Esophagus (tissue), 2 donors: ENCODE measurements around the gene UBB. TPM values are rescaled to one million over a fixed set of nuclear protein-coding genes. Genes with fewer than 3 reads are reported as not detected.

Source experiments
- H3K27ac ChIP-seq, 2 donors: one replicate each; pipeline ENCODE4 v1.5.1; 2013; ENCODE audit warnings: low read depth in 2 of 2, mild to moderate bottlenecking in 2 of 2, inconsistent platforms in 1 of 2, low read length in 1 of 2, moderate library complexity in 1 of 2
- H3K27me3 ChIP-seq, 2 donors: one replicate each; pipeline ENCODE4 v1.6.1; 2013; ENCODE audit warnings: low read length in 2 of 2, control low read depth in 1 of 2, mild to moderate bottlenecking in 1 of 2; ENCODE audit not compliant: insufficient read depth in 2 of 2, control insufficient read depth in 1 of 2
- H3K36me3 ChIP-seq, 2 donors: one replicate each; pipeline ENCODE4 v1.6.1; 2013; ENCODE audit warnings: low read length in 1 of 2; ENCODE audit not compliant: control insufficient read depth in 2 of 2, insufficient read depth in 2 of 2
- H3K4me1 ChIP-seq, 2 donors: one replicate each; pipeline ENCODE4 v1.6.1; 2013; ENCODE audit warnings: low read length in 1 of 2; ENCODE audit not compliant: control insufficient read depth in 2 of 2, insufficient read depth in 2 of 2
- H3K4me3 ChIP-seq, 2 donors: one replicate each; pipeline ENCODE4 v1.5.1; 2013; ENCODE audit warnings: low read length in 2 of 2, mild to moderate bottlenecking in 2 of 2, low read depth in 1 of 2, moderate library complexity in 1 of 2
- H3K9me3 ChIP-seq, 2 donors: one replicate each; pipeline ENCODE4 v1.6.1; 2013; ENCODE audit warnings: mild to moderate bottlenecking in 2 of 2, low read depth in 1 of 2, low read length in 1 of 2, moderate library complexity in 1 of 2; ENCODE audit not compliant: control insufficient read depth in 2 of 2, insufficient read depth in 1 of 2
- WGBS, 2 donors: extraction: QIAGEN DNeasy Blood & Tissue Kit; methylation state at CpG; one replicate each; pipeline ENCODE4 v1.1.7; 2013; 5-methylcytosine and 5-hydroxymethylcytosine counted together
- polyA plus RNA-seq, 2 donors: library from polyadenylated mRNA; stranded (reverse); fragments of 200-250 nt; gene quantifications; one replicate each; pipeline ENCODE4 v1.2.3, GENCODE V29; 2013
- donor health status: healthy with polysubstance abuse.
- donor health status: Bipolar disorder and iron deficiency.

Gene UBB
- polyA plus RNA-seq, 2 donors: 260 to 626 TPM

DNA sequence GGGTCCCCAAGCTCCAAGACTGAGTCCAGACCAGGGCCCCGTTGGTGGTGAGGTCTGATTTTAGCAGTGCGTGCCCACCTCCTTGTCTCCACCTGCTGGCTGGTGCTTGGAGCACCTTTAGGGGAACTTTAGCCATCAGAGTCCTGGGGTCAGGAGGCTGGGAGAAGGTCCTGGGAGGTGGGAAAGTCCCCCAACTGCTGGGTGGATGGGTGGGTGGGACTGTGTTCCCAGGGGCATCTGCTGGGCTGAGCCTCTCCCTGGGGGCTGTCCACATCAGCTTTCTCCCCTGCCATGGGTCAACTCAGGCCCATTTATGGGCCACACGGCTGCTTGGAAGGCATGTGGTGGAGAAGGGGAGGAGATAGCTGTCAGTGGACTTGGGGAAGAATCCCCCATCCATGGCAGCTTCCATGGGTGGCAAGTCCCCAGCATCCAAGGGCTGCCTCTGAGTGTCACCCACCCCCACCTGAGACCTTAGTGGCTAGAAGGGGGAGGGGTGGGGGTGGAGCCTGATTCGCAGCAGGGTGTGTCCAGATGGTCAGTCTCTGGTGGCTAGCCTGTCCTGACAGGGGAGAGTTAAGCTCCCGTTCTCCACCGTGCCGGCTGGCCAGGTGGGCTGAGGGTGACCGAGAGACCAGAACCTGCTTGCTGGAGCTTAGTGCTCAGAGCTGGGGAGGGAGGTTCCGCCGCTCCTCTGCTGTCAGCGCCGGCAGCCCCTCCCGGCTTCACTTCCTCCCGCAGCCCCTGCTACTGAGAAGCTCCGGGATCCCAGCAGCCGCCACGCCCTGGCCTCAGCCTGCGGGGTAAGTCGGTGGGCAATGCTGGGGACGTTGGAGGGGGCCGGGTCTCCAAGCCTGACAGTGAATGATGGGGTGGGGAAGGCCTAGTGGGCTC, 34.4 kb downstream of the UBB start, which contains the start of gene TRPV2:
Gene TRPV2, plus strand, starts transcription at position 541 of the 894 bp plus-strand sequence. CDS start 2,098 bp downstream, outside the sequence.
- Histone ChIP-seq H3K4me3 (peak within 1 kb of the TSS; percentile 45 to 55), H3K4me1 (peaks cover 0 to 10% of the 10 kb centered on the region in 2 donors), H3K27me3 (no peaks in the 10 kb centered on the region), H3K9me3 (no peaks in the 10 kb centered on the region), H3K27ac (peak within 1 kb of the TSS; percentile 82 to 90), H3K36me3 (peaks cover 0 to 4% of the 10 kb centered on the region in 2 donors)
- 32 to 34% methylated on average over 19 to 21 of the region's 21 CpGs for WGBS, 2 donors

DNA sequence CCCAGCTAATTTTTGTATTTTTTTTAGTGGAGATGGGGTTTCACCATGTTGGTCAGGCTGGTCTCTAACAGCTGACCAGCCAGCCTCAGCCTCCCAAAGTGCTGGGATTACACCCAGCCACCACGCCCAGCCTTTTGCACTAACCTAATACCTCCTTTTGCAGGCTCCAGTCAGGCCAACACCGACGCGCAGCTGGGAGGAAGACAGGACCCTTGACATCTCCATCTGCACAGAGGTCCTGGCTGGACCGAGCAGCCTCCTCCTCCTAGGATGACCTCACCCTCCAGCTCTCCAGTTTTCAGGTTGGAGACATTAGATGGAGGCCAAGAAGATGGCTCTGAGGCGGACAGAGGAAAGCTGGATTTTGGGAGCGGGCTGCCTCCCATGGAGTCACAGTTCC, 36.5 kb downstream of the UBB start:
- Histone ChIP-seq H3K9me3 (no peaks in the 10 kb centered on the region), H3K27me3 (no peaks in the 10 kb centered on the region), H3K4me3 (no peak overlapping the region), H3K36me3 (peaks cover 0 to 4% of the 10 kb centered on the region in 2 donors), H3K4me1 (peaks cover 0 to 10% of the 10 kb centered on the region in 2 donors), H3K27ac (no peak overlapping the region)
- 88 to 90% methylated on average over 7 of the region's 7 CpGs for WGBS, 2 donors

DNA sequence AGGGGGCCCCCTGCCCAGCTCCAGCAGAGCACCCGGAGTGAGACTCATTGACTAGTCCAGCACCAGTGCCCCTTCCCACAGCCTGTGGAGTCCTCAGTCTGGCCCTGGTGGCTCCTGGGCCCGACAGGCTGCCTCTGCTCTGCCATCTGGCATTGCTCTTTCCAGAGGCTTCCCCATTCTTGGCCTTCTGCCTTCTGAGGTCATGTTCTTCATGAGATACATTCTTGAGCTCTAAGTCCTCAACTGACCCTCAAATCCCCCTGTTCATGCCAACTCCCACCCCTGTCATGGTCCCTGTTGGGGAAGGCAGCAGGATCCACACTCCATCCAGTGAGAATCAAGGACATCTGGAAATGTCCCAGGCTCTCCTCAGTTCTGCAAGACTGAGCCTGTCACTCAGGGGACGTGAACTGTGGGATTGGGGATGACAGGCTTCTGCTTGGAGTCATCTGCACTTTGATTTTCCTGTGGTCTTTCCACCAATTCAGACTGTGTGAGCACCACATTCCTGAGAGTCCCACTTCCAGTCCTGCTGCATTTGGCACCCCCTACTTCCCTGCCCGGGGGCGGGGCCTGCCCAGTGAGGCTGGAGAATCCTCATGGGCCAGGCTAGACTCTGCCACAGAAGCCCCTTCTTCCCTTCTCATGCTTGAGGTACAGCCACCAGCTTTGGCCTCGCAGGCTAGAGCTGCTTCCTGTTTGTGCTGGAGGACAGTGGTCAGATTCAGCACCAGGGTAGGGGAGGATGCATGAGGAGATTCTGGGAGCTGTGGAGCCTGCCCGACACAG, 37.2 kb downstream of the UBB start:
- Histone ChIP-seq H3K4me1 (peaks cover 0 to 10% of the 10 kb centered on the region in 2 donors), H3K4me3 (no peak overlapping the region), H3K36me3 (peaks cover 0 to 6% of the 10 kb centered on the region in 2 donors), H3K9me3 (no peaks in the 10 kb centered on the region), H3K27me3 (no peaks in the 10 kb centered on the region), H3K27ac (peak overlapping the region; percentile 33 to 59)
- 72 to 74% methylated on average over 7 of the region's 7 CpGs for WGBS, 2 donors

DNA sequence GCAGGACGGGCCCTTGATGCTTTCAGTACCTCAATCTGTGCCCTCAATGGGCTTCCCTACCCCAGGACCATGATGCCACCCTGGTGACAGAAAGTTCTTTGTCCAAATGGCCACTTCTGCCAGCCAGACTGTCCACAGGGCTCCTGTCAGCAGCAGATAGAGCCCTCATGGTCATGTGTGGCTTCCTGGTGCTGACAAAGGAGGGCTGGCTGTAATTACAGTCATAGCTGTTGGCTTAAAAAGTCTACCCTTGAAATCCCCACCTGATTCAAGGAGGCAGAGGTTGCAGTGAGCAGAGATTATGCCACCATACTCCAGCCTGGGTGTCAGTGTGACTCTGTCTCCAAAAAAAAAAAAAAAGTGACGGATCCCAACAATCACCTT, 37.8 kb downstream of the UBB start:
- Histone ChIP-seq H3K4me1 (peaks cover 0 to 10% of the 10 kb centered on the region in 2 donors), H3K36me3 (peaks cover 0 to 6% of the 10 kb centered on the region in 2 donors), H3K27me3 (no peaks in the 10 kb centered on the region), H3K27ac (peak overlapping the region; percentile 37 to 59), H3K4me3 (no peak overlapping the region), H3K9me3 (no peaks in the 10 kb centered on the region)
- 43 to 72% methylated on average over 2 of the region's 2 CpGs for WGBS, 2 donors

DNA sequence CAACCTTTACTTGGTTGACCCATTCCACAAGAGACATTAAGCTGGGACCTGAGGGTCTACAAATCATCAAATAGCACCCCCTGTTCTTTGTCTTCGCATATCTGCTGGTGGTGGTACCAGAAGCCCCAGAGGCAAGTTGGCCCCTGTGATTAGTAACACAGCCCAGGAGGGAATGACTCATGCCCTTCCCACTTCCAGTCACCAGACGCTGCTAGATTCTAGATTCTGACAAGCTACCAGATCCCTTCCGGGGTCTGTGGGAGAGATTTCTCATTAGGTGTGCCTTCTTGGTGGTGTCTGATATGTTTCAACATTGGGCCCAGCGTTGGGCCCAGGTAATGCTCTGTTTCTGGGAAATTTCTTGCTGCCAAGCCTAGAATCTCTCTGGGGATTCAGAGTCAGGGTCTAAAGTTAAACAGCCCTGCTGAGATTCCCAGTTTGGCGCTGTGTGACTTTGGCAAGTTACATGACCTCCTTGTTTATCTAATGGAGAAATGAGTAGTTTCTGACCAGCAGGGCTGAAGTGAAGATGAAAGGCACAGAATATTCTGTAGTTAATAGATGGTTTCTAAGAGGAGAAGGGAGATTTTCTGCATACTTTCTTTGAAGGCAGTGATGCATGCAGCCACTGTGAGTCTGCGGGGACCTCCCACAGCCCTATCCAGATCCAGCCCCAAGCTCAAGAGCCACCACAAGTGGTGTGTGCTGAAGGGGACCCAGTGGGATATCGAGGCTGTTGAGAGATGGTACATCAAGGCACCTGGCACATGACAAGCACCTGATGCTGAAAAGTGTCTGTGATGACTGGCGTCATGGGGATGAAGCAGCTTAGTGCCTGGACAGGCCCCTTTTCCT, 38.4 kb downstream of the UBB start:
- peak overlapping the region; percentile 66 to 75 for H3K27ac ChIP-seq
- WGBS, 2 donors: 45 to 52% methylated on average over 8 of the region's 8 CpGs
- H3K9me3 ChIP-seq: no peaks in the 10 kb centered on the region
- H3K4me3 ChIP-seq: no peak overlapping the region
- peaks cover 0 to 6% of the 10 kb centered on the region in 2 donors for H3K36me3 ChIP-seq
- peaks cover 0 to 10% of the 10 kb centered on the region in 2 donors for H3K4me1 ChIP-seq
- no peaks in the 10 kb centered on the region for H3K27me3 ChIP-seq

DNA sequence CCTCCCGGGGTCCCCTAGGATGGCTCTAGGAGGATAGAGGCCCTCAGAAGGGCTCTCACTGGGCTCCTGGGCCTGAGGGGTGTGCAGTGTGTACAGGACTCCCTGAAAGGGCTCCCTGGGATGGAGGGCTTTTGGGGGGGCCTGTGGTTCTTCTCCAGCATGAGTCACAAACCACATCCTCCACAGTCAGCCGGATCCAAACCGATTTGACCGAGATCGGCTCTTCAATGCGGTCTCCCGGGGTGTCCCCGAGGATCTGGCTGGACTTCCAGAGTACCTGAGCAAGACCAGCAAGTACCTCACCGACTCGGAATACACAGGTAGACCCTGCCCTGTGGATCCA, 39.0 kb downstream of the UBB start:
- Histone ChIP-seq H3K36me3 (peaks cover 0 to 6% of the 10 kb centered on the region in 2 donors), H3K9me3 (no peaks in the 10 kb centered on the region), H3K4me3 (no peak overlapping the region), H3K4me1 (peaks cover 0 to 10% of the 10 kb centered on the region in 2 donors), H3K27me3 (no peaks in the 10 kb centered on the region), H3K27ac (peak overlapping the region; percentile 66 to 75)
- 68 to 78% methylated on average over 10 of the region's 10 CpGs for WGBS, 2 donors

DNA sequence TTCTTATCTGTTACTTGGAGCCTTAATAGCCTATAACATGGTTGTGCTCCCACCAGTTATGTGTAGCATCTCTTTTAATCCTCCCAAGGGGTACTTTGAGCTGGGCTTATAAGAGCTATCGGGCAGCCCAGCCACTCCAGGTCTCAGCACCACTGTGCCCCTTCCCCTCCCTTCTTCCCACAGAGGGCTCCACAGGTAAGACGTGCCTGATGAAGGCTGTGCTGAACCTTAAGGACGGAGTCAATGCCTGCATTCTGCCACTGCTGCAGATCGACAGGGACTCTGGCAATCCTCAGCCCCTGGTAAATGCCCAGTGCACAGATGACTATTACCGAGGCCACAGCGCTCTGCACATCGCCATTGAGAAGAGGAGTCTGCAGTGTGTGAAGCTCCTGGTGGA, 41.5 kb downstream of the UBB start:
- Histone ChIP-seq H3K9me3 (no peaks in the 10 kb centered on the region), H3K36me3 (peaks cover 0 to 9% of the 10 kb centered on the region in 2 donors), H3K27me3 (no peaks in the 10 kb centered on the region), H3K27ac (no peak overlapping the region), H3K4me3 (no peak overlapping the region), H3K4me1 (peaks cover 0 to 8% of the 10 kb centered on the region in 2 donors)
- WGBS, 2 donors: 82 to 90% methylated on average over 7 of the region's 7 CpGs

DNA sequence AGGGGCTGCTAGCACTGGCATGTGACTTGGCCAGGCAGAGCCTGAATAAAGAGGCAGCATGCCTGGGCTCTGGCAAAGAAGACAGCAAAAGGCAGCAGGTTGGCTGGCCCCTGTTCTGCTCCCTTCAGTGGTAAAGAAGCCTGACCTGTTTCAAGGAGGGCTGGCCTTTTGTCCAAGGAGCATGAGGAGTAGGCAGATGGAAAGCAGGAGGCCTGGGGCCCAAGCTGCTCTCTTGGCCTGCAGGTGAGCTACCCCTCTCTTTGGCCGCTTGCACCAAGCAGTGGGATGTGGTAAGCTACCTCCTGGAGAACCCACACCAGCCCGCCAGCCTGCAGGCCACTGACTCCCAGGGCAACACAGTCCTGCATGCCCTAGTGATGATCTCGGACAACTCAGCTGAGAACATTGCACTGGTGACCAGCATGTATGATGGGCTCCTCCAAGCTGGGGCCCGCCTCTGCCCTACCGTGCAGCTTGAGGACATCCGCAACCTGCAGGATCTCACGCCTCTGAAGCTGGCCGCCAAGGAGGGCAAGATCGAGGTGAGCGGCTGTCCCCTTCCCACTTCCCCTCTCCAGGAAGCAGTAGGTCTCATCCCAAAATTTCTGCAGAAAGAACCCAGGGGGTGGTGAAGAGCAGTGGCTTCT, 42.5 kb downstream of the UBB start:
- no peaks in the 10 kb centered on the region for H3K27me3 ChIP-seq
- 91 to 92% methylated on average over 10 of the region's 10 CpGs for WGBS, 2 donors
- no peak overlapping the region for H3K27ac ChIP-seq
- H3K9me3 ChIP-seq: no peaks in the 10 kb centered on the region
- H3K4me1 ChIP-seq: peaks cover 0 to 4% of the 10 kb centered on the region in 2 donors
- H3K36me3 ChIP-seq: peaks cover 0 to 8% of the 10 kb centered on the region in 2 donors
- no peak overlapping the region for H3K4me3 ChIP-seq
